Measurements from ENCODE around the gene MDP1. TPM values are rescaled to one million over a fixed set of nuclear protein-coding genes. Genes with fewer than 3 reads are reported as not detected.

Gene MDP1
- total and polyA plus RNA-seq, 2 experiments from 2014 or later, result 9.8 to 31.1 TPM

DNA sequence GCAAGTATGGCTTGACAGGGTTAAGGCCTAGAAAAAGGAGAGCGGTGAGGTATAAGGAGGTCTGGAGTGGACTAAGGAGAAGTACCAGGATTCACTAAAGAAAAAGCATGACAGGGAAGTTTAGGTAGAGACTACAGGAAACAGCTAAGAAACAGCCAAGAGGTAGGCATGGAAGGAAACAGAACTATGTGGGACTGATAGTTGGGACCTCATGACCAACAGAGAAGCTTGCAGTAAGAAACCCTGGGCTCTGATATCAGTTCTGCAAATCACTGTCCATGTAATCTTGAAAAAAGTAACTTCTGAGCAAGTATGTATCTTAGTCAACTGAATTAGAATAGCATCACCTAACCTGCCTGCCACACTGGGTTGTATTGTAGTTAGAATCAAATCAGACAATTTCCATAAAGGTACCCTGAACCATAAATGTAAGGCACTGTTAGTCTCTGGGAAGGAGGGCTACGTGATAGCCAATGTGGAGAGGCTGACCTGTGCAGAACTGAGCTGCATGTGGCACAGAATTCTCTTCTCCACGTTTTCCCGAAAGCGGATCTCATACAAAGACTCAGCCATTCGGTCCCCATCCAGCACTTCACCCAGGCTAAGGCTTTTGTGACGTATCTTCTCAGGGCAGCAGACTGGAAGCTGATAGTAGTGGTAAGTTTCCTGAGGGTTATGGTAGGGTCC lies 21.5 kb downstream of the MDP1 start:
- H3K27me3 Mint-ChIP-seq (ENCODE audit: insufficient read depth, low read depth, poor library complexity), result peaks cover 11% of the 10 kb centered on the region
- H2AFZ ChIP-seq, result no peak overlapping the region; the same call in 1 of the 2 replicates
- no peak overlapping the region for H3K27ac ChIP-seq (ENCODE audit: low read depth)

DNA sequence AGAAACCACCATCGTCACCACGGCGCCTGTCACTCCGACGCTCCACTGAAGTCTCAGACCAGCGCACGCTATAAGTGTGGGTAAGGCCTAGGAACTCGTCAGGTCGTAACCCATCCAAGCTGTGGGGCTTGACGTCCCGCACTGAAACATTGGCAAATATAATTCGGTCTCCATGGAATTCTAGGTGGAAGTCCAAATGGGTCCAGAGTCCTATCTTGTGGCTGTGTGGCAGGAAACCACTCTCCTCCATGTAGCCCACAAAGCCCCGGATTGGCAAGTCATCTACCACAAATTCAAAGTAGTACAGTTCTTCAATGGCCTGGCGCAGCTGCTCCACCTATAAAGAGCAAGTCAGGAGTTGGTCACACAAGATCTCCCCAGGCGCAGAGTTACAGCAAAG lies 22.9 kb downstream of the MDP1 start:
- ATAC-seq, result no peak
- H3K27ac ChIP-seq (ENCODE audit: low read depth), result no peak overlapping the region
- Mint-ChIP-seq H3K27me3 (ENCODE audit: insufficient read depth, low read depth, poor library complexity) (peaks cover 16% of the 10 kb centered on the region), H3K27ac (no peak overlapping the region), H3K4me3 (no peak overlapping the region; the same call in 2 of the 3 replicates), H3K9me3 (no peaks in the 10 kb centered on the region; the same call in 2 of the 3 replicates), H3K36me3 (ENCODE audit: low read depth) (peaks cover 43% of the 10 kb centered on the region), H3K4me1 (peaks cover 26% of the 10 kb centered on the region)
- DNase-seq (ENCODE audit: low spot score), result no peak
- H3K36me3 ChIP-seq (ENCODE audit: insufficient read depth), result no peaks in the 10 kb centered on the region
- 0 out of 2 replicates have a peak, but pooled peaks cover under 1% of the 10 kb centered on the region for H4K20me1 ChIP-seq (replicated peaks; ENCODE audit: insufficient read depth)
- no peak overlapping the region for H3K4me3 ChIP-seq
- H3K4me1 ChIP-seq (ENCODE audit: insufficient read depth), result peaks cover 13% of the 10 kb centered on the region
- H3K79me2 ChIP-seq (replicated peaks; ENCODE audit: insufficient read depth), result peaks cover 3% of the 10 kb centered on the region; the same call in 1 of the 2 replicates
- no peak overlapping the region for H2AFZ ChIP-seq
- no peaks in the 10 kb centered on the region for H3K9me2 ChIP-seq (ENCODE audit: insufficient read depth)
- H3K4me2 ChIP-seq, result no peak overlapping the region
- peaks cover 18% of the 10 kb centered on the region for H3F3A ChIP-seq (replicated peaks; ENCODE audit: low read depth)
- H3K27me3 ChIP-seq (ENCODE audit: insufficient read depth), result no peaks in the 10 kb centered on the region
- TF ChIP-seq NANOG (IDR thresholded peaks at IDR 0.05; ENCODE audit: borderline replicate concordance) (no peak), EZH2phosphoT487 (IDR thresholded peaks at IDR 0.05; ENCODE audit: unreplicated experiment) (no peak), EZH2 (IDR thresholded peaks at IDR 0.05; ENCODE audit: low read depth, unreplicated experiment) (no peak), CREB1 (CRISPR knock-in tag; IDR thresholded peaks at IDR 0.05; ENCODE audit: low read depth) (no peak), STAT1 (IDR thresholded peaks at IDR 0.05; ENCODE audit: unreplicated experiment) (no peak), POLR2AphosphoS5 (IDR thresholded peaks at IDR 0.05; ENCODE audit: low read depth) (no peak), ZNF331 (CRISPR knock-in tag; IDR thresholded peaks at IDR 0.05; ENCODE audit: low read depth) (no peak), ZNF114 (CRISPR knock-in tag; IDR thresholded peaks at IDR 0.05) (no peak)
- TF ChIP-seq, protein P1, sequence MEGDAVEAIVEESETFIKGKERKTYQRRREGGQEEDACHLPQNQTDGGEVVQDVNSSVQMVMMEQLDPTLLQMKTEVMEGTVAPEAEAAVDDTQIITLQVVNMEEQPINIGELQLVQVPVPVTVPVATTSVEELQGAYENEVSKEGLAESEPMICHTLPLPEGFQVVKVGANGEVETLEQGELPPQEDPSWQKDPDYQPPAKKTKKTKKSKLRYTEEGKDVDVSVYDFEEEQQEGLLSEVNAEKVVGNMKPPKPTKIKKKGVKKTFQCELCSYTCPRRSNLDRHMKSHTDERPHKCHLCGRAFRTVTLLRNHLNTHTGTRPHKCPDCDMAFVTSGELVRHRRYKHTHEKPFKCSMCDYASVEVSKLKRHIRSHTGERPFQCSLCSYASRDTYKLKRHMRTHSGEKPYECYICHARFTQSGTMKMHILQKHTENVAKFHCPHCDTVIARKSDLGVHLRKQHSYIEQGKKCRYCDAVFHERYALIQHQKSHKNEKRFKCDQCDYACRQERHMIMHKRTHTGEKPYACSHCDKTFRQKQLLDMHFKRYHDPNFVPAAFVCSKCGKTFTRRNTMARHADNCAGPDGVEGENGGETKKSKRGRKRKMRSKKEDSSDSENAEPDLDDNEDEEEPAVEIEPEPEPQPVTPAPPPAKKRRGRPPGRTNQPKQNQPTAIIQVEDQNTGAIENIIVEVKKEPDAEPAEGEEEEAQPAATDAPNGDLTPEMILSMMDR (conservative IDR thresholded peaks at IDR 0.05; ENCODE audit: low read depth in 2 of 2), result no peak
- TF ChIP-seq, protein P2, sequence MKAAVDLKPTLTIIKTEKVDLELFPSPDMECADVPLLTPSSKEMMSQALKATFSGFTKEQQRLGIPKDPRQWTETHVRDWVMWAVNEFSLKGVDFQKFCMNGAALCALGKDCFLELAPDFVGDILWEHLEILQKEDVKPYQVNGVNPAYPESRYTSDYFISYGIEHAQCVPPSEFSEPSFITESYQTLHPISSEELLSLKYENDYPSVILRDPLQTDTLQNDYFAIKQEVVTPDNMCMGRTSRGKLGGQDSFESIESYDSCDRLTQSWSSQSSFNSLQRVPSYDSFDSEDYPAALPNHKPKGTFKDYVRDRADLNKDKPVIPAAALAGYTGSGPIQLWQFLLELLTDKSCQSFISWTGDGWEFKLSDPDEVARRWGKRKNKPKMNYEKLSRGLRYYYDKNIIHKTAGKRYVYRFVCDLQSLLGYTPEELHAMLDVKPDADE (IDR thresholded peaks at IDR 0.05), result no peak
- TF ChIP-seq, protein P3, sequence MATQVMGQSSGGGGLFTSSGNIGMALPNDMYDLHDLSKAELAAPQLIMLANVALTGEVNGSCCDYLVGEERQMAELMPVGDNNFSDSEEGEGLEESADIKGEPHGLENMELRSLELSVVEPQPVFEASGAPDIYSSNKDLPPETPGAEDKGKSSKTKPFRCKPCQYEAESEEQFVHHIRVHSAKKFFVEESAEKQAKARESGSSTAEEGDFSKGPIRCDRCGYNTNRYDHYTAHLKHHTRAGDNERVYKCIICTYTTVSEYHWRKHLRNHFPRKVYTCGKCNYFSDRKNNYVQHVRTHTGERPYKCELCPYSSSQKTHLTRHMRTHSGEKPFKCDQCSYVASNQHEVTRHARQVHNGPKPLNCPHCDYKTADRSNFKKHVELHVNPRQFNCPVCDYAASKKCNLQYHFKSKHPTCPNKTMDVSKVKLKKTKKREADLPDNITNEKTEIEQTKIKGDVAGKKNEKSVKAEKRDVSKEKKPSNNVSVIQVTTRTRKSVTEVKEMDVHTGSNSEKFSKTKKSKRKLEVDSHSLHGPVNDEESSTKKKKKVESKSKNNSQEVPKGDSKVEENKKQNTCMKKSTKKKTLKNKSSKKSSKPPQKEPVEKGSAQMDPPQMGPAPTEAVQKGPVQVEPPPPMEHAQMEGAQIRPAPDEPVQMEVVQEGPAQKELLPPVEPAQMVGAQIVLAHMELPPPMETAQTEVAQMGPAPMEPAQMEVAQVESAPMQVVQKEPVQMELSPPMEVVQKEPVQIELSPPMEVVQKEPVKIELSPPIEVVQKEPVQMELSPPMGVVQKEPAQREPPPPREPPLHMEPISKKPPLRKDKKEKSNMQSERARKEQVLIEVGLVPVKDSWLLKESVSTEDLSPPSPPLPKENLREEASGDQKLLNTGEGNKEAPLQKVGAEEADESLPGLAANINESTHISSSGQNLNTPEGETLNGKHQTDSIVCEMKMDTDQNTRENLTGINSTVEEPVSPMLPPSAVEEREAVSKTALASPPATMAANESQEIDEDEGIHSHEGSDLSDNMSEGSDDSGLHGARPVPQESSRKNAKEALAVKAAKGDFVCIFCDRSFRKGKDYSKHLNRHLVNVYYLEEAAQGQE (IDR thresholded peaks at IDR 0.05; ENCODE audit: unreplicated experiment), result no peak

More for the DNA sequence above, 21.5 kb downstream of the MDP1 start:
- peak overlapping the region; percentile 90 for H3K4me2 ChIP-seq
- no peaks in the 10 kb centered on the region for H3K9me2 ChIP-seq (ENCODE audit: insufficient read depth)
- no peak for ATAC-seq
- Mint-ChIP-seq H3K9me3 (peaks cover 6% of the 10 kb centered on the region), H3K27ac (0 out of 2 replicates have a peak overlapping the region, but pooled peaks have one; percentile 40), H3K4me3 (peak overlapping the region; percentile 91), H3K4me1 (peaks cover 26% of the 10 kb centered on the region), H3K36me3 (ENCODE audit: low read depth) (peaks cover 46% of the 10 kb centered on the region)
- no peak for DNase-seq (ENCODE audit: low spot score)
- H4K20me1 ChIP-seq (replicated peaks; ENCODE audit: insufficient read depth), result no peaks in the 10 kb centered on the region; the same call in 1 of the 2 replicates
- no peaks in the 10 kb centered on the region for H3K36me3 ChIP-seq (ENCODE audit: insufficient read depth)
- 0 out of 2 replicates have a peak, but pooled peaks cover 2% of the 10 kb centered on the region for H3K79me2 ChIP-seq (replicated peaks; ENCODE audit: insufficient read depth)
- peaks cover 8% of the 10 kb centered on the region for H3K4me1 ChIP-seq (ENCODE audit: insufficient read depth)
- peak overlapping the region; percentile 95 for H3K4me3 ChIP-seq
- no peaks in the 10 kb centered on the region for H3K27me3 ChIP-seq (ENCODE audit: insufficient read depth)
- peaks cover 18% of the 10 kb centered on the region for H3F3A ChIP-seq (replicated peaks; ENCODE audit: low read depth)
- TF ChIP-seq, protein P1 (conservative IDR thresholded peaks at IDR 0.05; ENCODE audit: low read depth in 2 of 2), result no peak
